DOHH2 (cell line): ENCODE results near the gene CD1B.

ENCODE experiments used
- H3F3A ChIP-seq: fragments of 200-600 bp; sonication (generic), shearing (Covaris generic); 2 replicates; pipeline ENCODE4 v1.6.0; 2016; ENCODE audit warnings: antibody characterized with exemption, mild to moderate bottlenecking; ENCODE audit not compliant: control insufficient read depth, insufficient read depth
- H3K27ac ChIP-seq: fragments of 200-600 bp; sonication (generic); 2 replicates; pipeline ENCODE4 v1.5.1; 2014; ENCODE audit warnings: low read depth, mild to moderate bottlenecking, low read length, moderate library complexity
- H3K27me3 ChIP-seq: fragments of 200-600 bp; sonication (generic); 2 replicates; pipeline ENCODE4 v1.6.1; 2014; ENCODE audit warnings: mild to moderate bottlenecking, low read length, mixed read lengths; ENCODE audit not compliant: control insufficient read depth
- H3K36me3 ChIP-seq: fragments of 200-600 bp; sonication (generic); 2 replicates; pipeline ENCODE4 v1.6.1; 2014; ENCODE audit warnings: mild to moderate bottlenecking, low read length, moderate library complexity, mixed read lengths; ENCODE audit not compliant: control insufficient read depth
- H3K4me1 ChIP-seq: fragments of 200-600 bp; sonication (generic); 2 replicates; pipeline ENCODE4 v1.6.1; 2014; ENCODE audit warnings: mild to moderate bottlenecking, low read length, mixed read lengths; ENCODE audit not compliant: control insufficient read depth
- H3K4me2 ChIP-seq: fragments of 200-600 bp; sonication (generic); 2 replicates; pipeline ENCODE4 v1.6.0; 2014; ENCODE audit warnings: mild to moderate bottlenecking, low read length, moderate library complexity
- H3K4me3 ChIP-seq: fragments of 200-600 bp; sonication (generic); 2 replicates; pipeline ENCODE4 v1.5.1; 2014; ENCODE audit warnings: mild to moderate bottlenecking, low read length, mixed read lengths
- H3K79me2 ChIP-seq: fragments of 200-600 bp; sonication (generic); 2 replicates; pipeline ENCODE4 v1.6.1; 2014; ENCODE audit warnings: mild to moderate bottlenecking, low read length, mixed read lengths; ENCODE audit not compliant: control insufficient read depth
- H3K9me2 ChIP-seq: fragments of 200-600 bp; sonication (generic); replicated peaks from 2 replicates; pipeline ENCODE4 v1.6.1; 2014; ENCODE audit warnings: mild to moderate bottlenecking, low read length, mixed read lengths; ENCODE audit not compliant: control insufficient read depth
- H3K9me3 ChIP-seq: fragments of 200-600 bp; sonication (generic); 2 replicates; pipeline ENCODE4 v1.6.1; 2014; ENCODE audit warnings: antibody characterized with exemption, low read length, mixed read lengths; ENCODE audit not compliant: control insufficient read depth, insufficient read depth
- H4K20me1 ChIP-seq: fragments of 200-600 bp; sonication (generic); 2 replicates; pipeline ENCODE4 v1.6.0; 2014; ENCODE audit warnings: low read depth, mild to moderate bottlenecking, antibody characterized with exemption, low read length, moderate library complexity; ENCODE audit not compliant: control insufficient read depth, insufficient read depth
- EZH2phosphoT487 ChIP-seq: fragments of 200-600 bp; sonication (generic); IDR thresholded peaks from 2 replicates; pipeline ENCODE4 v1.6.1; 2017; ENCODE audit warnings: borderline replicate concordance, mild to moderate bottlenecking, antibody characterized with exemption, low read length, moderate library complexity, mixed read lengths
- TF ChIP-seq, protein P1 (sequence below): fragments of 200-600 bp; sonication (generic); IDR thresholded peaks from one replicate; pipeline ENCODE4 v1.5.1; 2014; ENCODE audit warnings: antibody characterized with exemption, mild to moderate bottlenecking, low read depth, low read length; ENCODE audit not compliant: poor library complexity, severe bottlenecking

The CD1B gene

DNA sequence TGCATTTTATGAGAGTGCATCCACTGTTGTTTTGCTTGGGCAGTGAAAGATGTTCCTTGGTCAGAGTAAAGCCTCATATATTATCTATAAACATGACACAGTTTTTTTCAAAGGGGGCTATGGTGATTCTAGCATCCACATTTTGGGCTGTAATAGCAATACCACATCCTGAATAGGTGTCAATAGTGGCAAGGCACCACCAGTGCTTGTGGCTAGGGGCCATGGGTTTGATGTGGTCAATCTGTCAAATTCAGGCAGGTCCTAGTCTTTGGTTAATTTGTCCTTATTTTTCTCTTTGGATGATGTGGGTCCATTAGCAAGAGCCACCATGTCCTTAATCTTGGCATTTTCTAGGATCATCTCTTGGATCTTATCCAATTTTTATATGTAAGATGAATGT, 35.5 kb upstream of the CD1B start:
- Histone ChIP-seq H3K36me3 (no peaks in the 10 kb centered on the region), H3K4me1 (no peaks in the 10 kb centered on the region), H3K79me2 (no peaks in the 10 kb centered on the region), H3K9me2 (no peaks in the 10 kb centered on the region), H3F3A (no peaks in the 10 kb centered on the region), H3K4me2 (no peak overlapping the region), H3K27ac (no peak overlapping the region), H3K4me3 (no peak overlapping the region), H3K27me3 (no peaks in the 10 kb centered on the region), H4K20me1 (no peaks in the 10 kb centered on the region), H3K9me3 (0 out of 2 replicates have a peak, but pooled peaks cover 7% of the 10 kb centered on the region)
- no peak for TF ChIP-seq EZH2phosphoT487
- TF ChIP-seq, protein P1, sequence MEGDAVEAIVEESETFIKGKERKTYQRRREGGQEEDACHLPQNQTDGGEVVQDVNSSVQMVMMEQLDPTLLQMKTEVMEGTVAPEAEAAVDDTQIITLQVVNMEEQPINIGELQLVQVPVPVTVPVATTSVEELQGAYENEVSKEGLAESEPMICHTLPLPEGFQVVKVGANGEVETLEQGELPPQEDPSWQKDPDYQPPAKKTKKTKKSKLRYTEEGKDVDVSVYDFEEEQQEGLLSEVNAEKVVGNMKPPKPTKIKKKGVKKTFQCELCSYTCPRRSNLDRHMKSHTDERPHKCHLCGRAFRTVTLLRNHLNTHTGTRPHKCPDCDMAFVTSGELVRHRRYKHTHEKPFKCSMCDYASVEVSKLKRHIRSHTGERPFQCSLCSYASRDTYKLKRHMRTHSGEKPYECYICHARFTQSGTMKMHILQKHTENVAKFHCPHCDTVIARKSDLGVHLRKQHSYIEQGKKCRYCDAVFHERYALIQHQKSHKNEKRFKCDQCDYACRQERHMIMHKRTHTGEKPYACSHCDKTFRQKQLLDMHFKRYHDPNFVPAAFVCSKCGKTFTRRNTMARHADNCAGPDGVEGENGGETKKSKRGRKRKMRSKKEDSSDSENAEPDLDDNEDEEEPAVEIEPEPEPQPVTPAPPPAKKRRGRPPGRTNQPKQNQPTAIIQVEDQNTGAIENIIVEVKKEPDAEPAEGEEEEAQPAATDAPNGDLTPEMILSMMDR: no peak

- Histone ChIP-seq H3F3A (no peaks in the 10 kb centered on the region), H3K36me3 (no peaks in the 10 kb centered on the region), H3K27me3 (no peaks in the 10 kb centered on the region), H3K9me2 (no peaks in the 10 kb centered on the region), H3K79me2 (no peaks in the 10 kb centered on the region), H3K4me1 (no peaks in the 10 kb centered on the region), H3K4me3 (no peak overlapping the region), H3K9me3 (no peaks in the 10 kb centered on the region), H4K20me1 (no peaks in the 10 kb centered on the region), H3K4me2 (no peak overlapping the region), H3K27ac (no peak overlapping the region)
- TF ChIP-seq, protein P1: no peak
- TF ChIP-seq EZH2phosphoT487: no peak
Measured at GRCh38 chr1:158362941-158363340, 31.6 kb upstream of the CD1B start.

- TF ChIP-seq, protein P1: no peak
- no peak for TF ChIP-seq EZH2phosphoT487
- H3K27me3 ChIP-seq: no peaks in the 10 kb centered on the region
- no peaks in the 10 kb centered on the region for H3K9me3 ChIP-seq
- H3K4me2 ChIP-seq: no peak overlapping the region
- H3K9me2 ChIP-seq: no peaks in the 10 kb centered on the region
- H3K27ac ChIP-seq: no peak overlapping the region
- no peaks in the 10 kb centered on the region for H3F3A ChIP-seq
- no peaks in the 10 kb centered on the region for H3K4me1 ChIP-seq
- H3K4me3 ChIP-seq: no peak overlapping the region
- no peaks in the 10 kb centered on the region for H3K36me3 ChIP-seq
- H4K20me1 ChIP-seq: no peaks in the 10 kb centered on the region
- H3K79me2 ChIP-seq: no peaks in the 10 kb centered on the region
Measured at GRCh38 chr1:158362482-158362881, 31.2 kb upstream of the CD1B start.
